Right kidney (tissue), 1 donor: ENCODE measurements around the gene CAPNS2.
"Not testable (repeated sequence)": the region's sequence is repeated elsewhere in the genome, so short reads cannot be mapped to it uniquely, and the experiment has no call there.

Source experiments
- DNase-seq: peaks from one replicate; pipeline ENCODE4 v3.0.0-alpha.2; 2016

The CAPNS2 gene

DNA sequence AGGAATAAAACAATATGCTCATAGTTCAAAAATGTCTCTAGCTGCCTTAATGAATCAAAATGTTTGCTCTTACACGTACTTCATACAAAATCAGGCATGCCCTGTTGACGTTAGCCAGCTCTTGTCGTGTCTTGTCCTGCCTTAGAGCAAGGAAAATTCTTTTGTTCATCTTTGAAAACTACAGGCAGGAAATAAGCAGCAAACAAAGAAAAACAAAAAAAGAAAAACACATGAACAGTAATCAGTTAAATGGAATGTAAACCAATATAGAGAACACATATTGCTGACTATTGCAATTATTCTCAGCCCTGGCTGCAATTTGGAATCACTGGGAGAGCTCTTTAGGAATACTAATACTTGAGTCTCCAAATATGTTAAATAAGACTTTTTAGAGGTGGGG is 1.7 kb downstream of the CAPNS2 start:
- DNase-seq, result no peak

DNA sequence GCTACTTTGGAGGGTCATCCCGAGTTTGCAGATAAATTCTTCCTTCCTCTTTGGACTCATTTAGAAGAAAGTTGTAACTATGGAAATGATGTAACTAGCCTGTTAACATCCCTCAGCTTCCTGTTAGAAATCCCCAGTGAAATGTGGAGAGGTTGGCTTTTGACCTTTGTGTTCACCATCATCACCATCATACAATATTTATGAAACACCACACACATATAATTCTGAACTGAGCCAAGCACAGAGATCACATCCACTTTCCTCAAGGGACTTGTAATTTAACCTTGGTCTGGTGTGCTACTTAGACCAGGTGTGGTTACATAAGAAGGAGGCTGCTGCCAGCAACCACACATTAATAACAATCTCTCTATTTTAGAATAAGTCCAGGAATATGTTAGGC is 2.5 kb downstream of the CAPNS2 start:
- DNase-seq, result no peak

DNA sequence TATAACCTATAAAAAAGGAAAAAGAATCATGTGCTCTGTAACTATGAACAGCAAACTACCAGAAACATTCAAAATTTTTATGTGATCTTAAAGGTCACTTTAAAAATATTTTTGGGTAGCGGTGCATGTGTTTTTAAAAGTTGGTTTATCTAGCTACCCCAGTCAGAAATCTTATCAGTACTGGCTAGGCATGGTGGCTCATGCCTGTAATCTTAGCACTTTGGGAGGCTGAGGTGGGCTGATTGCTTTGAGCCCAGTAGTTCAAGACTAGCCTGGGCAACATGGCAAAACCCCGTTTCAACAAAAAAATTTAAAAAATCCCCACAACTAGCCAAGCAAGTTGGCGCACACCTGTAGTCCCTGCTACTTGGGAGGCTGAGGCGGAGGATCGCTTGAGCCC is 3.7 kb downstream of the CAPNS2 start:
- no peak for DNase-seq

DNA sequence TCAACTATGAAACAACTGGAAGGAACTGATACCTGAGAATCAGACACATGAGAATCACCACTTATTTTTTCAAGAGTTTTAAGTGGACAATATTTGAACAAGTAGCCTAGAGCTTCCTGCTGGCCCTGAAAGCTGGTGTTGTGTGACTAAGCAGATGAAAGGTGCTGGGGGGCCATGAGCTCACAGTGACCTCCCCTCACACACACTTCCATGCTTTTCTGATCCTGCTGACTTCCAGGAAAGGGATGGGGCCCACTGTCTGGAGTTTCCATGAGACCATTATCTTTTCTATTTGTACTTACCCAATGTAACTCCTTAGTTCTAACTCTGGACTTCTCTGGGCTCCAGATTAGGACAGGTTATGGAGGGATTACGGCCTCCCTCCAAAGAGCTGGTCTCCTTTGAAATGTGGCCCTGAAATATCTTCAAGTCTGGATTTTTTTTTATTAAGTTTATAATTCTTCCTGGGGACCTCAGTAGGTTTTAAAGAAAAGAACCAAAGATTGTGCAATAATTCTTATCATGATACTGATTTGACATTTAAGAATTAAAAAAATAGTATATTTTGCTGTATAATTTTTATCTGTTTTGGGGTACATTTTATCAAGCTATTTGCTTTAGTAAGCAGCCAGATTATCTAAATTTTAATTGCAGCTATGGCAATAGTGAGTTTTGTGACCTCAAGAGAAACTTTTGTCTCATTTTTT is 4.9 kb downstream of the CAPNS2 start:
- DNase-seq, result no peak

DNA sequence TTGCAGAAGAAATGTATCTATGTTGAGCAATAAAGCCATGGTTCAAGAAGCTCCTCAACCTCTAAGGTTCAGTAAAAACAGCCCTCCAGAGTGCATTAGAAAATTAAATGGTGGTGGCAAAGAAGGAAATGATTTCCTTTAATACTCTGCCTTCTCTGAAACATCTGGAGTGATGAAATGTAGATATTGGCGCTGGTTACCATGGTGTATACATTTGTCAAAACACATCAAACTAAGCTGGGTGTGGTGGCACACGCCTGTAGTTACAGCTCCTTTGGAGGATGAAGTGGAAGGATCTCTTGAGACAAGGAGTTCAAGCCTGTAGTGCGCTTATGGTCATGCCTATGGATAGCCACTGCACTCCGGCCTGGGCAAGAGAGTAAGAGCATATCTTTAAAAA is 6.0 kb downstream of the CAPNS2 start:
- DNase-seq, result no peak

DNA sequence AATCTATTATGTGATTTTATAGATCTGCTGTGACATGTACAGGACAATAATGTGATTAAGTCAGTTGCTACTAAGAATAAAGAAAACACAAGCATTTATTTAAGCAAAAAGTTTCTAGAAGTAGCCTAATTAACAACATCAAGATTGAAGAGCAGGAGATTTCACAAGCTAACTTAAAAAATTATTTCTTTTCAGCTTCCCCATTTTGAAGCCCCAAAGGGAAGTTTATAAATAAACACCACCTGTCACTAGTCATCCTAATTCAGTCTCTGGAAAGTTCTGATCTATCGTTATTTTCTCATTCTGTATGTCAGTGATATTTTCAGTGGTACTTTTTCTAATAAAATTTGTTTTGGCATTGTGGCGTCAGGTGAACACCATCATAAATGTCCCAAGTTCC is 8.3 kb downstream of the CAPNS2 start:
- no peak for DNase-seq

DNA sequence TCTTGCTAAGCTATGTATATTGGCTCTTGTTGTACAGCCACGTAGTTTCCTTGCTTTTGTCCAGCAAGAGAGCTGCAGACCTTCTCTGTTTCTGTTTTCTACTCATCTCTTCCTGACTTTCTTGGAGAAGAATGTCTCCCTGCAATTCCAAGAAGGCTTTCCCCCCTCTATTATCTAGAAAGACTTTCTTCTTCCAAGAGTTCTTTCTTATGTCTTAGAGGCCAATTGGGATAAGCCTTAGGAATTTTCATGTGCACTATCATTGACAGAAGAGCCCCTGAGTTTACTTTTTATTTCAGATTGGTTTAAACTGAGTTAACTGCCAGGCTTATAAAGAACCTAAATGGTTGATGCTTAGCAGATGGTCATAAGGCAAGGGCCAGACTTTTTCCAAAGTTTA is 9.0 kb downstream of the CAPNS2 start:
- no peak for DNase-seq

DNA sequence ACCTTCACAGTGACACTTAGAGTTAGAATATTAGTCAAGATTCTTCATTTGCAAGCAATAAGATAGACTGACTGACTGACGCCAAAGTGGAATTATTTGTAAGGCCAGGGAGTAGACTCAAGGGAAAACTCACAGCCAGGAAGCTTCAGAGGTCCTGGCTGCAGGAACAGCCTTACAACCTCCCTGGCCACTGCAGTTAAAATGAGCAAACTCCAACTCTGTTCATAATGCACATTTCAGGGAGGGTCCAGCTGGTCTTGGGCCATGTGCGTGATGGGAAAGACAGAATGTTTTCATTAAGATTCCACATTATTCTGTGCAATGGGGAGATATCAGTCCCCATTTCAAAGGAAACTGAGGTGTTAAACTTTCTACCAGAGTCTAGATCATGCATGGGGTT is 9.9 kb downstream of the CAPNS2 start:
- DNase-seq, result no peak

DNA sequence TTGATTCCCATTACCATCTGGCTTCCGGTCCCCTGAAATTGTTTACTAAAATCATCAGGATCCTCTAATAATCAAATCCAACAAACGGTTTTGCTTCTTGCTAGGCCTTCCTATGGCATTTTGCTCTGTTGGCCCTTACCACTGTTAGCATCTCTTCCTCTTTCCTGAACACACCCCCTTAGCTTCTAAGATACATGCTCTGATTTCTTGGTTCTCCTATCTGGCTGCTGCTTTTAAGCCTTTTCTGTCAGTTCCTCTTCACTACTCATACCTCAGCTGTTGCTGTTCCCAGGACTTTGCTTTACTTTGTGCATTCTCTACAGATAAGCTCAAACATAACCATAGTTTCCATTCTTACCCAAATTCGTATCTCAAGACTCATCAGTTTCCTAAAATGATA is 11.4 kb downstream of the CAPNS2 start:
- no peak for DNase-seq

DNA sequence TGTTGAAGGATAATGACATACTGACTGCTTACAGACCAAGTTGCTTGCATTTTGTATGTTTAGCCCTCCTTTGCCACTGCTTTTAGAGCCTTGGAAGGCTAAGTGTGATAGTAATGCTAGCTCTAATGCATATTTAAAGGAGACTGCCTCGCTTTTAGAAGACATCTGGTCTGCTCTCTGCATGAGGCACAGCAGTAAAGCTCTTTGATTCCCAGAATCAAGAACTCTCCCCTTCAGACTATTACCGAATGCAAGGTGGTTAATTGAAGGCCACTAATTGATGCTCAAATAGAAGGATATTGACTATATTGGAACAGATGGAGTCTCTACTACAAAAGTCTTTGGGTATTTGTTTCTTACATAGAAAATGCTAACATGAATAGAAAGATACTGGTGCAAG is 19.1 kb downstream of the CAPNS2 start:
- DNase-seq, result no peak

DNA sequence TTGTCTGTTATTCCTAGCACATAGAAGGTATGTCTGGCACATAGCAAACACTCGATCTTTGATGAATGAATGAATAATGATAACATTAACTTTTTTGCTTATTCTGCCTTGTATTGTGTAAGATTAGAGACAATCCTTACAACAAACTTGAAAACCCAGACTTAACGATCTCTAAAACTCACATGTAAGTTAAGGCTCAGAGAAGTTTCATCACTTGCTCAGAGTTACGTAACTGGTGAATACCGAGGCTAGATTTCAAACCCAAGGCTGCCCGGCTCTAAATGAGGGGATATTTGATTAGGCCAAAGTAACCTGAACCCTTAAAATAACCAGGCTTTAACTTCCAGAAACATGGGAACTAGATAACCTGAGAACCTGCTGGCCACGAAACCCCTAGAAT is 22.3 kb downstream of the CAPNS2 start:
- no peak for DNase-seq

DNA sequence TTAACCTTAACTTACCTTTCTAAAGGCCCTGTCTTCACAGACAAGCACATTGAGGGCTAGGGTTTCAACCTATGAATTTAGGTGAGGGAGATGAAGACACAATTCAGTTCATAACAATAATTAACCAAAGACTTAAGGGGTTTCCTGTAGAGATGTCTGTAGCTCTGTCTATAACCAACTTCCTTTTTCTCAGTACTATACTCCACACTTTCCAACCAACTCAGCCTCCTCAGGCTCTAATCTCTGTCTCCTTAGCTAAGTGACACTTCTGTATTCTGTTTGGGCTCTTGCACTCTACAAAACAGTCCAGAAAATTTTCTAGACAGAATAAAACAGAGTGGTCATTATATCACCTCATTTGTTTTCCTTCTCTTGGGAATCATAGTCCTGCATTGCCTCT is 25.8 kb downstream of the CAPNS2 start:
- DNase-seq, result no peak

DNA sequence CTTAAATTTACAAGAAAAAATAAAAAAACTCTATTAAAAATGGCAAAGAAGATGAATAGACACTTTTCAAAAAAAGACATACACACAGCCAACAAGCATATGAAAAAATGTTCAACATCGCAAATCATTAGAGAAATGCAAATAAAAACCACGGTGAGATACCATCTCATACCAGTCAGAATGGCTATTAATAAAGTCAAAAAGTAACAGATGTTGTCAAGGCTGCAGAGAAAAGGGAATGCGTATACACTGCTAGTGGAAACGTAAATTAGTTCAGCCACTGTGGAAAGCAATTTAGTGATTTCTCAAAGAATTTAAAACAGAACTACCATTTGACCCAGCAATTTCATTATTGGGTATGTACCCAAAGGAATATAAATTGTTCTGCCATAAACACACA is 31.4 kb downstream of the CAPNS2 start:
- DNase-seq, result no peak

DNA sequence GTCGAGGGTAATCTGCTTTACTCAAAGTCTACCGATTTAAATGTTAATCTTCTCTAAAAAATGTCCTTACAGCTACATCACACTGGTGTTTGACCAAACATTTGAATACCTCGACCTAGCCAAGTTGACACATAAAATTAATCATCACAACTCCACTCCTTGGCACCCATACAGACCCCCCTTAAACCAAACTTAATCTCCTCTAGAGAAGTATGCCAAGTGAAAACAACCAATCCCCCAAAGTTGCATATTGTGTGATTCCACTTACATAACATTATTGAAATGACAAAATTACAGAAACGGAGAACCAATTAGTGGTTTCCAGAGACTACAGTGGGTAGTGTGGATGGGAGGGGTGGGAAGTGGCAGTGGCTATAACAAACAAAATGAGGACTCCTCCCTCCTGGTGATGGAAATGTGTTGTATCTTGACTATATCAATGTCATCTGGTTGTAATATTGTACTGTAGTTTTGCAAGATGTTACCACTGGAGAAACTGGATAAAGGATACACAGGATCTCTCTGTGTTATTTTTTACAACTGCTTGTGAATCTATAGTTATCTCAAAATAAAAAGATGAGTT is 39.4 kb downstream of the CAPNS2 start:
- no peak for DNase-seq

DNA sequence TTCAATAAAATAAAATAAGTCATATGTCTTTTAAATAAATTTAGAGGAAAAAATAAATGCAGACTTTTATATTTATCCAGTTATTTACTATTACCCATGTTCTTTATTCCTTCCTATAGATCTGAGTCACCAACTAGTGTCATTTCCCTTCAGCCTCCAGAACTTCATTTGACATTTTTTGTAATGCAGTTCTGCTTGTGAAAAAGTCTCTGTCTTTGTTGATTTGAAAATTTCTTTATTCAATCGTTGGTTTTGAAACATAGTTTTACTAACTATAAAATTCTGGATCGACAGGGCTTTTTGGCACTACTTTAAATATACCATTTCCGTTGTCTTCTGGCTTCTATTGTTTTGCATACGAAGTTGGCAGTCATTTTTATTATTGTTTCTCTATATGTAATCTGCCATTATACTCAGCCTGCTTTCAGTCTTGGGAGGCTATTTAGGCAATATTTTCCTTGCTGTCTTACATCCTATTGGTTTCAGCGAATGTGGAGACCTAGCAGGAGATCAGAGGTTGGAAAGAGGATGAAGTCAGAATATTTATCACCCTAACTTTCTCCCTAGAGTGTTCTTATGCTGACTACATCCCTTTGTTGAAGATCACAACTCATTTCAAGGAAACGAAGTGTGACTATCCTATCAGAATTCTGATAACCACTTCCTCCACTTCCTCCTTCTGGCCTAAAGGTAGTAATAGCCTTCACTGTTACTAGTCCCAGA is 47.3 kb downstream of the CAPNS2 start:
- DNase-seq, result no peak

DNA sequence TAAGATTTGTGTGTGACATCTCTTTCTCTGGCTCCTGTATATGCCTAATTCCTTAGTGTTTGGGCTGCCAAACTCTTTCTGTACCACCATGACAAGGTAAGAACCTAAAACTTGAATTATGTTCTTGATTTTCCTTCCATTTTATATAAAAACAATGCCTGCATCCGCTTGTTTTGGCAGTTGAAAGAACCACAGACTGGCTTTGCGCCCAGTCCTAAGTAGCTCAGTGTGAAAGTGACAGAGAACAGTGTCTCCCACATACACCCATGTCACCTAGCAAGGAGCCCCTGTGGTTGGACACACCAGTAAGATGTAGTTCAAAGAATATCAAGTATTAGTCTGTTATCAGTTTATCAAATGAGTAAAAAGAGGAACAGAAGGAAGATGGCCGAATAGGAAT is 48.6 kb downstream of the CAPNS2 start:
- DNase-seq, result no peak

DNA sequence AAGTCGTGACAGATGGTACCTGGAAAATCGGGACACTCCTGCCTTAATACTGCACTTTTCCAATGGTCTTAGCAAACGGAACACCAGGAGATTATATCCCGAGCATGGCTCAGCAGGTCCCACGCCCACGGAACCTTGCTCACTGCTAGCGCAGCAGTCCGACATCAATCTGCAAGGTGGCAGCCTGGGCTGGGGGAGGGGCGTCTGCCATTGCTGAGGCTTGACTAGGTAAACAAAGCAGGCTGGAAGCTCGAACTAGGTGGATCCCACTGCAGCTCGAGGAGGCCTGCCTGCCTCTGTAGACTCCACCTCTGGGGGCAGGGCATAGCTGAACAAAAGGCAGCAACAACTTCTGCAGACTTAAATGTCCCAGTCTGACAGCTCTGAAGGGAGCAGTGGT is 49.2 kb downstream of the CAPNS2 start:
- DNase-seq, result not testable (repeated sequence)
